NOMO-1 treated with DMSO at 0.1 percent for 48 hours (cell line): Measurements from ENCODE around the gene DIO1.

Experiments
- DNase-seq: peaks from one replicate; lab custom pipeline; 2025; ENCODE audit not compliant: unreplicated experiment; lab: John Stamatoyannopoulos, UW

The DIO1 gene

GRCh38 chr1:53892911-53893310 is 1.1 kb upstream of the DIO1 start:
- DNase-seq, result peak; percentile 70

GRCh38 chr1:53894644-53895043 is 657 bp downstream of the DIO1 start:
- no peak for DNase-seq

GRCh38 chr1:53895421-53895820 is 1.4 kb downstream of the DIO1 start:
- no peak for DNase-seq

GRCh38 chr1:53896635-53897229 is 2.7 kb downstream of the DIO1 start:
- DNase-seq, result no peak

- DNase-seq, result no peak
Measured at GRCh38 chr1:53899206-53899628, 5.2 kb downstream of the DIO1 start.

GRCh38 chr1:53899708-53900107 is 5.7 kb downstream of the DIO1 start:
- DNase-seq, result no peak

- DNase-seq, result no peak
Measured at GRCh38 chr1:53902235-53903138, 8.5 kb downstream of the DIO1 start.

- no peak for DNase-seq
Measured at GRCh38 chr1:53905509-53905908, 11.5 kb downstream of the DIO1 start.

GRCh38 chr1:53906121-53906520 is 12.1 kb downstream of the DIO1 start:
- DNase-seq, result no peak

- DNase-seq, result no peak
Measured at GRCh38 chr1:53909946-53910345, 16.0 kb downstream of the DIO1 start.

- DNase-seq, result no peak
Measured at GRCh38 chr1:53911442-53911841, 17.5 kb downstream of the DIO1 start.

- DNase-seq, result no peak
Measured at GRCh38 chr1:53913352-53914033, 19.5 kb downstream of the DIO1 start.

- no peak for DNase-seq
Measured at GRCh38 chr1:53918343-53918742, 24.4 kb downstream of the DIO1 start.

- DNase-seq, result no peak
Measured at GRCh38 chr1:53919675-53920066, 25.7 kb downstream of the DIO1 start.

GRCh38 chr1:53927376-53927881 is 33.4 kb downstream of the DIO1 start:
- no peak for DNase-seq

- no peak for DNase-seq
Measured at GRCh38 chr1:53929246-53929960, 35.4 kb downstream of the DIO1 start.

- DNase-seq, result no peak
Measured at GRCh38 chr1:53930932-53931331, 36.9 kb downstream of the DIO1 start.

GRCh38 chr1:53931523-53931922 is 37.5 kb downstream of the DIO1 start:
- no peak for DNase-seq

- DNase-seq, result no peak
Measured at GRCh38 chr1:53934170-53934765, 40.3 kb downstream of the DIO1 start.

- DNase-seq, result no peak
Measured at GRCh38 chr1:53936430-53936829, 42.4 kb downstream of the DIO1 start.
